Testis (tissue), 2 donors: ENCODE results near the gene ACOX1.

ENCODE experiments used
- CTCF ChIP-seq, 3 experiments: fragments of 450-650 bp in 2 of 3; fragments of 200-600 bp in 1 of 3; sonication (generic) in 1 of 3; IDR thresholded peaks; one replicate each; pipeline ENCODE4 v1.5.1; 2016 to 2019; ENCODE audit warnings: antibody characterized with exemption in 3 of 3, mild to moderate bottlenecking in 2 of 3, moderate library complexity in 1 of 3
- POLR2A ChIP-seq: fragments of 450-650 bp; IDR thresholded peaks from one replicate; pipeline ENCODE4 v1.6.1; 2017; ENCODE audit warnings: antibody characterized with exemption, mild to moderate bottlenecking, moderate library complexity

- TF ChIP-seq CTCF (IDR thresholded peaks at IDR 0.05) (no peak), POLR2A (no peak)
These were observed 45.4 kb upstream of the ACOX1 start for GRCh38 chr17:76024353-76024752.
